Breast epithelium (tissue), 4 donors: Measurements from ENCODE around the gene VASP. TPM values are rescaled to one million over a fixed set of nuclear protein-coding genes. Genes with fewer than 3 reads are reported as not detected.

Experiments
- DNase-seq, 2 donors: peaks; one replicate each; pipeline ENCODE4 v3.0.0-alpha.2; 2019; ENCODE audit warnings: low spot score in 2 of 2
- H3K27ac ChIP-seq, 2 donors: fragments of 200-600 bp; sonication (generic) in 1 of 2; one replicate each; pipeline ENCODE4 v1.5.1; 2016 to 2019; ENCODE audit warnings: mild to moderate bottlenecking in 1 of 2
- H3K27me3 ChIP-seq, 2 donors: fragments of 200-600 bp; sonication (generic) in 1 of 2; one replicate each; pipeline versions ENCODE4 v1.5.1 to v1.6.0; 2017 to 2019; ENCODE audit warnings: control low read depth in 1 of 2, mild to moderate bottlenecking in 1 of 2
- H3K36me3 ChIP-seq: fragments of 200-600 bp; one replicate; pipeline ENCODE4 v1.5.1; 2019
- H3K4me1 ChIP-seq, 2 donors: fragments of 200-600 bp; sonication (generic); one replicate each; pipeline ENCODE4 v1.5.1; 2016 to 2019; ENCODE audit warnings: control low read depth in 1 of 2
- H3K4me3 ChIP-seq, 3 donors: fragments of 200-600 bp; sonication (generic); 1 replicate in 2 of 3; 2 replicates in 1 of 3; pipeline ENCODE4 v1.5.1; 2016 to 2019; ENCODE audit warnings: mild to moderate bottlenecking in 3 of 3, moderate library complexity in 2 of 3
- H3K9me3 ChIP-seq, 2 donors: fragments of 200-600 bp; sonication (generic) in 1 of 2; one replicate each; pipeline ENCODE4 v1.5.1; 2016 to 2019; ENCODE audit warnings: control low read depth in 1 of 2
- CTCF ChIP-seq, 3 donors: fragments of 450-650 bp; IDR thresholded peaks; one replicate each; pipeline ENCODE4 v1.5.1; 2016 to 2017; ENCODE audit warnings: antibody characterized with exemption in 3 of 3, mild to moderate bottlenecking in 3 of 3, moderate library complexity in 3 of 3
- POLR2A ChIP-seq: fragments of 450-650 bp; IDR thresholded peaks from one replicate; pipeline ENCODE4 v1.6.1; 2016; ENCODE audit warnings: antibody characterized with exemption, mild to moderate bottlenecking, moderate library complexity
- POLR2AphosphoS5 ChIP-seq, 3 donors: sonication (generic); formaldehyde crosslinking; IDR thresholded peaks; one replicate each; pipeline ENCODE4 v1.6.1; 2017; ENCODE audit warnings: antibody characterized with exemption in 3 of 3
- intact Hi-C: fragments of 100-400 bp; cut with DNase I; formaldehyde crosslinking; loops from one replicate; pipeline ENCODE4 v1.15.1; 2023; ENCODE audit warnings: low total_unique reads
- total RNA-seq, 3 donors: library from RNA; depleted of rRNA; stranded (reverse); fragments of >200 nt; gene quantifications; one replicate each; pipeline ENCODE4 v1.1.0, GENCODE V29; 2016

Gene VASP
- total RNA-seq, 3 donors from 2014 or later, result 31.8 to 61.6 (median 52.2) TPM

GRCh38 chr19:45471931-45472562 is 35.2 kb upstream of the VASP start:
- Histone ChIP-seq H3K9me3 (no peaks in the 10 kb centered on the region), H3K4me1 (peaks cover 2 to 8% of the 10 kb centered on the region in 2 donors), H3K27ac (no peak overlapping the region), H3K4me3 (peak overlapping the region; percentile 27 to 85 (median 54)), H3K27me3 (no peaks in the 10 kb centered on the region), H3K36me3 (no peaks in the 10 kb centered on the region)
- intact Hi-C loops, result loop anchor here (10.0 kb wide), 1 partner anchor 47 kb away; the partner anchor contains the start of gene ERCC1
- TF ChIP-seq POLR2A, result no peak
- peak in 2 of 3 donors; percentile 13 to 75 for TF ChIP-seq POLR2AphosphoS5 (IDR thresholded peaks at IDR 0.05)
- no peak for DNase-seq

GRCh38 chr19:45472563-45473366 is 34.5 kb upstream of the VASP start:
- H3K4me3 ChIP-seq, result peak overlapping the region; percentile 27 to 85 (median 54)
- H3K9me3 ChIP-seq, result no peaks in the 10 kb centered on the region
- H3K27ac ChIP-seq, result no peak overlapping the region
- H3K4me1 ChIP-seq, result peaks cover 0 to 5% of the 10 kb centered on the region in 2 donors
- H3K36me3 ChIP-seq, result no peaks in the 10 kb centered on the region
- DNase-seq, result no peak
- H3K27me3 ChIP-seq, result no peaks in the 10 kb centered on the region
- intact Hi-C loops, result loop anchor here (10.0 kb wide), 1 partner anchor 48 kb away; the partner anchor contains the start of gene ERCC1
- TF ChIP-seq POLR2AphosphoS5 (IDR thresholded peaks at IDR 0.05) (peak in 1 of 3 donors; percentile 98), CTCF (IDR thresholded peaks at IDR 0.05) (no peak), POLR2A (peak; percentile 2)

- DNase-seq, result no peak
Measured at GRCh38 chr19:45473367-45473681, 34.0 kb upstream of the VASP start.

GRCh38 chr19:45473682-45474605 is 33.3 kb upstream of the VASP start:
- no peaks in the 10 kb centered on the region for H3K36me3 ChIP-seq
- H3K4me1 ChIP-seq, result peaks cover 0 to 5% of the 10 kb centered on the region in 2 donors
- H3K4me3 ChIP-seq, result no peak overlapping the region
- intact Hi-C loops, result loop anchor here (10.0 kb wide), 1 partner anchor 49 kb away; the partner anchor contains the start of gene ERCC1
- DNase-seq, result no peak
- H3K27ac ChIP-seq, result no peak overlapping the region
- TF ChIP-seq POLR2AphosphoS5 (IDR thresholded peaks at IDR 0.05), result peak in 2 of 3 donors; percentile 31 to 95
- no peak for TF ChIP-seq CTCF (IDR thresholded peaks at IDR 0.05)
- TF ChIP-seq POLR2A, result no peak
- no peaks in the 10 kb centered on the region for H3K9me3 ChIP-seq
- no peaks in the 10 kb centered on the region for H3K27me3 ChIP-seq

More at GRCh38 chr19:45473367-45473681, 34.0 kb upstream of the VASP start:
- H3K36me3 ChIP-seq, result no peaks in the 10 kb centered on the region
- H3K4me1 ChIP-seq, result peaks cover 0 to 5% of the 10 kb centered on the region in 2 donors
- H3K27me3 ChIP-seq, result no peaks in the 10 kb centered on the region
- TF ChIP-seq CTCF (IDR thresholded peaks at IDR 0.05) (no peak), POLR2A (no peak), POLR2AphosphoS5 (IDR thresholded peaks at IDR 0.05) (no peak)
- no peak overlapping the region for H3K27ac ChIP-seq
- peak overlapping the region in 1 of 3 donors; percentile 54 for H3K4me3 ChIP-seq
- H3K9me3 ChIP-seq, result no peaks in the 10 kb centered on the region
- intact Hi-C loops, result loop anchor here (10.0 kb wide), 1 partner anchor 49 kb away; the partner anchor contains the start of gene ERCC1
